GM18951 (cell line): ENCODE data around the gene CARD18.

ENCODE experiments used
- POLR2A ChIP-seq: IDR thresholded peaks from 4 replicates; pipeline ENCODE4 v1.6.1; 2011; ENCODE audit warnings: mild to moderate bottlenecking; ENCODE audit not compliant: insufficient read length, insufficient read depth; ENCODE audit errors: extremely low read depth
- in situ Hi-C: fragments of 300-500 bp; cut with MboI; formaldehyde crosslinking; loops from one replicate; pipeline ENCODE4 v1.12.0; 2022; ENCODE audit warnings: low sequenced_read_pairs, mixed read lengths, inconsistent platforms; ENCODE audit not compliant: unreplicated experiment

The CARD18 gene, protein sequence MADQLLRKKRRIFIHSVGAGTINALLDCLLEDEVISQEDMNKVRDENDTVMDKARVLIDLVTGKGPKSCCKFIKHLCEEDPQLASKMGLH

GRCh38 chr11:105139669-105140068, at the start of gene CARD18:
TSS of gene CARD18 (minus strand) at chr11:105139769. CDS start at chr11:105139726, 43 bp downstream.
- no peak for TF ChIP-seq POLR2A
- in situ Hi-C loops, result no loop called here

- in situ Hi-C loops, result no loop called here
- TF ChIP-seq POLR2A, result no peak
Measured at GRCh38 chr11:105183987-105184386, 44.4 kb upstream of the CARD18 start.

DNA sequence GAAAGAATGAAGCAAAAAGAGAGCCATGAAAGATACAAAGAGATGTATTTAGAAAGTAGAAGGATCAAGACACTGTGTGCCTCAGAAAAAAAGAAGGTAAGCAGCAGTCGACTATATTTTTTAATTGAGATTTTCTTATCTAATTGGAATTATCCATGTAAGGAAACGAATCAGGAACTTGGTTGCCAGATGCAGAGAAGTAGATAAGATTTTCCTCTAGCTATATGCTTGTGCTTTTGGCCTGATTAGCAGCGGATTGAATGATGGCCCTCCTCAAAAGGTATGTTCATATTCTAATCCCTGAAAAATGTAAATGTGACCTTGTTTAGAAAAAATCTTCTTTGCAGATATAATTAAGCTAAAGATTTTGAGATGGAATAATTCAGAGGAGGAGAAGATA, 43.9 kb upstream of the CARD18 start:
- in situ Hi-C loops, result no loop called here
- TF ChIP-seq POLR2A, result no peak

GRCh38 chr11:105181521-105181920, 42.0 kb upstream of the CARD18 start:
- no peak for TF ChIP-seq POLR2A
- in situ Hi-C loops, result no loop called here

GRCh38 chr11:105181100-105181499, 41.5 kb upstream of the CARD18 start:
- TF ChIP-seq POLR2A, result no peak
- in situ Hi-C loops, result no loop called here

- no peak for TF ChIP-seq POLR2A
- in situ Hi-C loops, result no loop called here
Measured at GRCh38 chr11:105179542-105180278, 40.1 kb upstream of the CARD18 start.

DNA sequence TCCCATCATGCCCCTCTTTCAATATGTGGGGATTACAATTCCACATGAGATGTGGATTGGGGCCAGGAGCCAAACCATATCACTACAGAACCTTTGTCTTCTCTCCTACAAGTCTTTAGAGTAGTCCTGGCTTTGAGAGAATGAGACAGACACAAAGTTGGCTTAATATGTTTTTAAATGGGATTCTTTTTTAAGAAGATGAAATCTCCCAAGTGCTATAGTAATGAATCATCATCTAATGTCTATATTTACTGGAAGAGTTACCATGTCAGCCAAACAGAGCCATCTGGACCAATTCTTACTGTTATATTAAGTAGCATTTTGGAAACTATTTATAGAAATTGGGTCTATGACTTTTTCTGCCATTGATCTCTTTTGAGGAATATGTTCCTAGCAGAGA, 38.1 kb upstream of the CARD18 start:
- in situ Hi-C loops, result no loop called here
- TF ChIP-seq POLR2A, result no peak

DNA sequence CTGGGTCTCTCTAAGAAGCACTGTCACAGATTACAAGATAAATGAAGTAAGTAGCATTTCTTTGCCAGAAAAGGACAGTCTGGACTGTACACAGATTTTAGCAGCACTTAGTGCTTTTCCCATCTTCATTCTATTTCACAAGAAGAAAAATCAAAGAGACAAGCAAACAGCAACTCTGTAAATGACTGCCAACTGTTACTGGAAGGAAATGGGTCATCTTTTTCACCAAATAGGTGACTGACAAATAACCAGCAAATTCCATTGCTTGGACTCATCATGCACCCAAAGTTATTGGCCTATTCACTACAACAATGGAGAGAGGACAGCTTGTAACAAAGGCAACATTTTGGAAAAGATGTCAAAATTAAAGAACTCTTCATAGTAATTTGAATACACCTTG, 28.9 kb upstream of the CARD18 start:
- in situ Hi-C loops, result no loop called here
- TF ChIP-seq POLR2A, result no peak

DNA sequence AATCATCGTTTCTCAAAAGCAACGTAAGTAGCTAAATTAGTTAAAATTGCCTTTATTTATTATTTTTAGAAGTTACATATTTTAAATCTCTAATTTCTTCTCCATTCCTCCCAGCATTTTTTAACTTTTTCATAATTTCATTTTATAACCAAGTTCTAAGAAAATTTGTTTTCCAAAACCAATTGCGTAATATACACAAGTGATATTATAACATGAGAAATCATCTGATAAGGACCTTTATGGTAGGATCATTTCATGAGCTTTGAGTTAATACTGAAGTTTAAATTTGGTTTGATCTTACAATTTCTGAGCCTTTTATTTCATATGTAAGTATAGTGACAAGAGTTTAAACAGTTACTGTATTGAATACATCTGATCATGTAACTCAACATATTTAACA, 27.7 kb upstream of the CARD18 start:
- no peak for TF ChIP-seq POLR2A
- in situ Hi-C loops, result no loop called here

DNA sequence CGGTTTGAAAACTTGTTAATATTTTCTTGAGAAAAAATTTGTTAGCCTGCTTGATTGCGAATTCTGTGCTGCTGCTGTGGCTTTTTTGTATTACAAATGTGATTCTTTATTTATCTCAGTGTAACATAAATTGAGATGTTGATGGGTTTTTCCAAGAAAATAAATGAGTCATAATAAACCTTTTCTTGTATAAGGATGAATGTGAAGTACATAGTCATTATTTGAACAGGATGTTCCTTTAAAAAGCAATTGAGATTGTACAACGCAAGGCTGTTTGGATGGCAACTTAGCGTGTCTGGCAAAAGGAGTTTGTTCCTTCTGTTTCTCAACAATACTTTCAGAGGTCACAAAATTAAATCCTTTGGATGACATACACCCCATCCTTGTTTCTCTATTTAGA, 24.6 kb upstream of the CARD18 start:
- TF ChIP-seq POLR2A, result no peak
- in situ Hi-C loops, result no loop called here

DNA sequence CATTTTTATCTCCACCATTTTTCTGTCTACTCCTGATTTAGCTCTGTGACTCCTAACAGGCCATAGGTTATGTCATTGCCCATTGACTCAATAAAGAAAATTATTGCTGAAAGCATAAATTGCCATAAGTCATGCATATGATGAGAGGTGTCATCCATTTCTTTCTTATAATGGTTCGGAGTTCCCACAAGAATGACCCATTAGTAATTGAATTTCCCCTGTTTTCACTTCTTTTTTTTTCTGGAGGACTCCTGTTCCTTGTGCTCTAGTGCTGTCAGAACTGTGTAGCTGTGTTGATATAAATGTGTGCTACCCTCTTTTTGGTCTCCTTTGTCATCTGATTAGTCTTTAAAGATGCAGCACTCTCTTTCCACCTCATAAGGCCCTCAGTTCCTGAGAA, 22.9 kb upstream of the CARD18 start:
- TF ChIP-seq POLR2A, result no peak
- in situ Hi-C loops, result no loop called here

DNA sequence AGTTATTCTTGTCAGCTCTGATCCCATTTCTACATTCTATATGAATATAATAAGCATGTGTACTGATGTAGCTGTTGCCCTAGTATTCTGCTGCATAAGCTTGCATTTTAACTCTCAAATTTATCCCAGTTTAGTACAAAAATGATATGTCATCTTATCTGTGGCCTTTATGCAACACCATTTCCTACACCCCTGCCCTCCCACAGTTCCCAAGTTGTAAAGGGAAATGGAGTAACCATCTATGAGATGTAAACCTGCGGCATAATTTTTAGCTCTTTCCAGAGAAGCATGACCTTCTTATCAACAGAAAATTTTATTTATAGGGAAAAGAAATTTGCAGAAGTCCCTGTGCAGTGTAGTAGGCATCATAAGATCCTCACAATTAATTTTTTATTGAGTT, 18.9 kb upstream of the CARD18 start:
- TF ChIP-seq POLR2A, result no peak
- in situ Hi-C loops, result no loop called here

DNA sequence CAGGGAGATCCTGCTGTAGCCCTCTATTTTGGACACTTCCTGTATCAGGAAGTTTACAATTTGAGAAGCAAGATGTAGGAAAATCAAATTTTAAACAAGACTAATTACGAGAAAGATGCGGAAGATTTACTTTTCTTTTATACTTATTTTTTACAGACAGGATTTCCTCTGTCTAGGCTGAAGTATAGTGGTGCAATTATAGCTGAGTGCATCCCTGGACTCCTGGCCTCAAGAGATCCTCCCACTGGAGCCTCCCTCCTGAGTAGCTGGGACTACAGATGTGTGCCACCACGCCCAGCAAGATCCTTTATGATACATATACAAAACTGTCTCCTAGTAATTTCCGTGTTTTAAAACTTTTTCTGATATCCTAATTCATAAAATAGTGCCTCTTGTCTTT, 17.2 kb upstream of the CARD18 start:
- TF ChIP-seq POLR2A, result no peak
- in situ Hi-C loops, result no loop called here

- in situ Hi-C loops, result no loop called here
- TF ChIP-seq POLR2A, result no peak
Measured at GRCh38 chr11:105156231-105156630, 16.7 kb upstream of the CARD18 start.
